Measurements from ENCODE around the gene SLC39A11. TPM values are rescaled to one million over a fixed set of nuclear protein-coding genes. Genes with fewer than 3 reads are reported as not detected.

SLC39A11 gene
- total RNA-seq, 1 donor from 2014 or later, result 34.8 TPM

DNA sequence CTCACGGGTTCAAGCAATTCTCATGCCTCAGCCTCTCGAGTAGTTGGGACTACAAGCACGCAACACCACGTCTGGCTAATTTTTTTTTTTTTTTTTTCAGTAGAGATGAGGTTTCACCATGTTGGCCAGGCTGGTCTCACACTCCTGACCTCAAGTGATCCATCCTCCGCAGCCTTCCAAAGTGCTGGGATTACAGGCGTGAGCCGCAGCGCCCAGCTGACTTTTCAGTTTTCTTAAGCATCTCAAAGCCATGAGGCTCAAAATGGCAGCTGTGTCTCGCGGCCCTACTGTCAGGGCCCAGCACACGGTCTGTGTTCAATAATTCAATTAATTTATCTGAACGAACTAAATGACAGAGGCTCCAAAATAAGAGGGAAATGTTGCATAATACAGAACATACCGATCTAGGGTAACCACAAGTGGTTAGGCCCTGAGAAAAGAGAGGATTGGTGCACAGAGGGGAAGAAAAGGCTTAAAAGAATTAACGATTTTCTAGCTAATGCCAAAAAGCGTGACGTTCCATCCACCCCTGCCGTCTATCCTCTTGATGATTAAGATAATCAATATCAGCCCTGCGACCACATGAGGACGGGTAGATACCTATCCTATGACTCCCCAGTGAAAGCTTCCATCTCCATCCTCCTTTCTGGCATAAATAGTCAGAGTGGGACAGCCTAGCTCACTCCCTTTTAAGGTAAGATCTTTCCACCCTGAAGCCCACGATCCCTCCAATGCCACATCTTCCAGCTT lies 136.9 kb downstream of the SLC39A11 start:
- Mint-ChIP-seq H3K27ac (no peak overlapping the region), H3K27me3 (no peaks in the 10 kb centered on the region), H3K4me1 (peaks cover 3% of the 10 kb centered on the region), H3K4me3 (no peak overlapping the region), H3K9me3 (no peaks in the 10 kb centered on the region), H3K36me3 (ENCODE audit: low read depth) (no peaks in the 10 kb centered on the region)
- TF ChIP-seq, protein P1, sequence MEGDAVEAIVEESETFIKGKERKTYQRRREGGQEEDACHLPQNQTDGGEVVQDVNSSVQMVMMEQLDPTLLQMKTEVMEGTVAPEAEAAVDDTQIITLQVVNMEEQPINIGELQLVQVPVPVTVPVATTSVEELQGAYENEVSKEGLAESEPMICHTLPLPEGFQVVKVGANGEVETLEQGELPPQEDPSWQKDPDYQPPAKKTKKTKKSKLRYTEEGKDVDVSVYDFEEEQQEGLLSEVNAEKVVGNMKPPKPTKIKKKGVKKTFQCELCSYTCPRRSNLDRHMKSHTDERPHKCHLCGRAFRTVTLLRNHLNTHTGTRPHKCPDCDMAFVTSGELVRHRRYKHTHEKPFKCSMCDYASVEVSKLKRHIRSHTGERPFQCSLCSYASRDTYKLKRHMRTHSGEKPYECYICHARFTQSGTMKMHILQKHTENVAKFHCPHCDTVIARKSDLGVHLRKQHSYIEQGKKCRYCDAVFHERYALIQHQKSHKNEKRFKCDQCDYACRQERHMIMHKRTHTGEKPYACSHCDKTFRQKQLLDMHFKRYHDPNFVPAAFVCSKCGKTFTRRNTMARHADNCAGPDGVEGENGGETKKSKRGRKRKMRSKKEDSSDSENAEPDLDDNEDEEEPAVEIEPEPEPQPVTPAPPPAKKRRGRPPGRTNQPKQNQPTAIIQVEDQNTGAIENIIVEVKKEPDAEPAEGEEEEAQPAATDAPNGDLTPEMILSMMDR (IDR thresholded peaks at IDR 0.05), result no peak
- ChIA-PET CTCF (no interaction called here), POLR2A (no interaction called here)
- DNase-seq (no peak), ATAC-seq (ENCODE audit: low read depth) (no peak)
- intact Hi-C loops (cut with micrococcal nuclease), result no loop called here

DNA sequence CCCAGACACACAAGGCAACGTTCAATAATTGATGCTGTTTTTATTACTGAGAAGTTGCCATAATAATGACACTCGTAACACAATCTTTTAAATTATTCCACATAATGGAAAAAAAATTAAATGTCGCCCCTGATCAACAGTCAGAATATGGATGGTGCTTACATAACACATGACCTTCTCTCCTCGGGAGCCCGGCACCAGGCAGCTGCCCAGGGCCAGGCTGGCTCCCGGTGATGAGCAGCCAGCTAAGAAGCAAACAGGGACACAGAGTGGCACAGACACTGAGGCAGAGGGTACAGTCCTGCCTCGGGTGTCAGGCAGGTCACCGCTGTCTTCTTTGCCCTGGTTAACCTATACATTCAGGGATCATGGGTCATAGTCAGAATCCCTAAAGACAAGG lies 137.9 kb downstream of the SLC39A11 start:
- intact Hi-C loops (cut with micrococcal nuclease), result no loop called here
- Mint-ChIP-seq H3K27ac (no peak overlapping the region), H3K27me3 (no peaks in the 10 kb centered on the region), H3K9me3 (no peaks in the 10 kb centered on the region), H3K4me3 (no peak overlapping the region), H3K36me3 (ENCODE audit: low read depth) (no peaks in the 10 kb centered on the region), H3K4me1 (peaks cover 3% of the 10 kb centered on the region)
- no peak for DNase-seq
- TF ChIP-seq, protein P1 (IDR thresholded peaks at IDR 0.05), result no peak
- ATAC-seq (ENCODE audit: low read depth), result no peak
- ChIA-PET CTCF (no interaction called here), POLR2A (no interaction called here)

DNA sequence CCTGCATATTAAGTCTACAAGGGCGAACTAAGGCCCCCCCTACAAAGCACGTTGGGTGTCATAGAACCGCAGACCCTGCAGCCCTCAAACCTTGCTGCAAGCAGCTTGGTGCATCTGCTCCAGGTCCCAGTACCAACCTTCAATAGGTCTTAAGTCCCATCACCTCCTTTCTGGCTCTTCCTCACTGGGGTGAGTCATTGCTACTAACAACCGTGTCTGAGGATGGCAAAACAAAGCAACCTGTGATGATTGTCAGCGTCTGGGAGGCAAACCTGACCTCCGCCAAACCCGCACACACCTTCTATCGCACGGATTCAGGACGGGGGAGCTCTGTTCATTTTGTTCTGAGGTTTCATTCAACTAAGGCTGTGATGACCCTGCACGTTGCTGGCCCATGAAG lies 138.9 kb downstream of the SLC39A11 start:
- intact Hi-C loops (cut with micrococcal nuclease), result no loop called here
- Mint-ChIP-seq H3K27me3 (no peaks in the 10 kb centered on the region), H3K4me1 (peaks cover 3% of the 10 kb centered on the region), H3K9me3 (no peaks in the 10 kb centered on the region), H3K36me3 (ENCODE audit: low read depth) (no peaks in the 10 kb centered on the region), H3K27ac (no peak overlapping the region), H3K4me3 (no peak overlapping the region)
- ATAC-seq (ENCODE audit: low read depth) (no peak), DNase-seq (no peak)
- POLR2A ChIA-PET, result no interaction called here
- TF ChIP-seq, protein P1 (IDR thresholded peaks at IDR 0.05), result no peak
- CTCF ChIA-PET, result no interaction called here

DNA sequence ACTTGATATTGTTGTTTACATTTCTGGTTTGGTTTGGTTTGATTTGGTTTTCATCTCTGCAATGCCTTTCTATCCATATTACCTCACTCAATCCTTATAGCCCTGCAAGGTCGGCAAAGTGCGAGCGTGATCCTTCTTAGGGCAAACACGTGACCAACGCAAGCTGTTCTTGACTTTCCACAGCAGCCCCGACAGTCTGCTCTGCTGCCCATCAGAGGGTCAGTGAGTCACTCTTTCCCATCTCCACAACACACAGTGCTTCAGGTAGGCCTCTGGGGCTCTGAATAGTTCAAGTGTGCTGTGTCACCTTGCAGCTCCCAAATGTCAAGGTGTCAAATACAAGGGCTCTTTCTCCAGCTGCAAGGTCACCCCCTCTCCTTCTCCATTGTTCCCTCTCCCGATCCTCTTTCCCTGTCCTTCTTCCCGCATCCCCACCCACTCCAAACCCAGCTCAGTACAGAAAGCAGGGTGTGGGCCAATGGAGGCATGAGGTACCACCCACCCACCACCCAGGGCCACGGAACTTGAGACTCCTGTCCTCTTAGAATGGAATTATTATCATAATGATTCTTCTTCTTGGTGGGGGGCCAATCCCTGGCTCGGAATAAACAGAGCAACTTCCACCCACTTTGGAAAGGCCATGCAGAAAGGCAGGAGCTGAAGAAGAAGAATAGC lies 139.7 kb downstream of the SLC39A11 start:
- H3K4me1 Mint-ChIP-seq, result no peaks in the 10 kb centered on the region
- DNase-seq, result no peak
- CTCF ChIA-PET, result no interaction called here
- no peaks in the 10 kb centered on the region for H3K9me3 Mint-ChIP-seq
- H3K27me3 Mint-ChIP-seq, result no peaks in the 10 kb centered on the region
- no peak for ATAC-seq (ENCODE audit: low read depth)
- no peaks in the 10 kb centered on the region for H3K36me3 Mint-ChIP-seq (ENCODE audit: low read depth)
- H3K4me3 Mint-ChIP-seq, result no peak overlapping the region
- intact Hi-C loops (cut with micrococcal nuclease), result no loop called here
- TF ChIP-seq, protein P1 (IDR thresholded peaks at IDR 0.05), result no peak
- POLR2A ChIA-PET, result no interaction called here
- H3K27ac Mint-ChIP-seq, result no peak overlapping the region

DNA sequence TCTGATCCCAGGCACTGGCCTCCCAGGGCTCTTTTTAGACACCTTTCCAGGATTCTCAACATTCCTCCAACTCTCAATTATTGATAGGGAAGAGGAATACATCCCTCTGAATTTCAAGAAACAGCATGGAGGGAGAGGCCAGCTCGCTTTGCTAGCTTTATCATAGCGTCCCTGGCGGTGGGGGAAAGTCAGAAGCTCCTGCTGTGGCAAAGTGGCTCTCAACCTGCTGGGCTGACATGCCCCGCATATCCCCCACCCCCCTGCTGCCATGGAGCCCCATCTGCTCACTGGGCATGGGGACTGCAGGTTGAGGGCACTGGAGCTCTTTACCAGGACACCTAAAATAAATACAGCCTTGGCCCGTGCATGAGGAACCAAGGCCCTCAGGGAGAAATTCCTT lies 140.3 kb downstream of the SLC39A11 start:
- H3K9me3 Mint-ChIP-seq, result no peaks in the 10 kb centered on the region
- ChIA-PET CTCF (no interaction called here), POLR2A (no interaction called here)
- no peak for ATAC-seq (ENCODE audit: low read depth)
- peaks cover 3% of the 10 kb centered on the region for H3K36me3 Mint-ChIP-seq (ENCODE audit: low read depth)
- H3K4me1 Mint-ChIP-seq, result no peaks in the 10 kb centered on the region
- no peak overlapping the region for H3K4me3 Mint-ChIP-seq
- H3K27ac Mint-ChIP-seq, result no peak overlapping the region
- TF ChIP-seq, protein P1 (IDR thresholded peaks at IDR 0.05), result no peak
- intact Hi-C loops (cut with micrococcal nuclease), result no loop called here
- no peaks in the 10 kb centered on the region for H3K27me3 Mint-ChIP-seq
- DNase-seq, result no peak
